Suprapubic skin (tissue), 4 donors: ENCODE results near the gene PGP. TPM values are rescaled to one million over a fixed set of nuclear protein-coding genes. Genes with fewer than 3 reads are reported as not detected.

Experiments
- DNase-seq, 2 donors: peaks; one replicate each; pipeline ENCODE4 v3.0.0-alpha.2; 2019; ENCODE audit warnings: low spot score in 2 of 2
- H3K27ac ChIP-seq: fragments of 200-600 bp; sonication (generic); one replicate; pipeline ENCODE4 v1.5.1; 2019
- H3K27me3 ChIP-seq: fragments of 200-600 bp; sonication (generic); one replicate; pipeline ENCODE4 v1.5.1; 2019
- H3K36me3 ChIP-seq: fragments of 200-600 bp; sonication (generic); one replicate; pipeline ENCODE4 v1.5.1; 2019
- H3K4me1 ChIP-seq: fragments of 200-600 bp; sonication (generic); one replicate; pipeline ENCODE4 v1.5.1; 2019
- H3K4me3 ChIP-seq: fragments of 200-600 bp; sonication (generic); one replicate; pipeline ENCODE4 v1.5.1; 2019; ENCODE audit warnings: mild to moderate bottlenecking
- H3K9me3 ChIP-seq: fragments of 200-600 bp; sonication (generic); one replicate; pipeline ENCODE4 v1.5.1; 2019
- CTCF ChIP-seq, 2 donors: fragments of 200-600 bp in 1 of 2; fragments of 450-650 bp in 1 of 2; sonication (generic) in 1 of 2; IDR thresholded peaks; one replicate each; pipeline ENCODE4 v1.5.1; 2016 to 2019; ENCODE audit warnings: antibody characterized with exemption in 2 of 2, mild to moderate bottlenecking in 1 of 2, moderate library complexity in 1 of 2
- EP300 ChIP-seq: sonication (generic); formaldehyde crosslinking; IDR thresholded peaks from one replicate; pipeline ENCODE4 v1.6.1; 2017; ENCODE audit warnings: antibody characterized with exemption
- POLR2A ChIP-seq, 2 donors: fragments of 450-650 bp; IDR thresholded peaks; one replicate each; pipeline ENCODE4 v1.6.1; 2017; ENCODE audit warnings: antibody characterized with exemption in 2 of 2, mild to moderate bottlenecking in 2 of 2, moderate library complexity in 2 of 2
- POLR2AphosphoS5 ChIP-seq, 3 donors: sonication (generic); formaldehyde crosslinking; IDR thresholded peaks; one replicate each; pipeline ENCODE4 v1.6.1; 2017; ENCODE audit warnings: antibody characterized with exemption in 3 of 3
- WGBS: methylation state at CpG from one replicate; pipeline ENCODE4 v1.1.5; 2018; 5-methylcytosine and 5-hydroxymethylcytosine counted together
- total RNA-seq, 4 donors: library from RNA; depleted of rRNA; stranded (reverse); fragments of >200 nt; gene quantifications; one replicate each; pipeline ENCODE4 v1.1.0, GENCODE V29; 2016

Gene PGP
- total RNA-seq, 4 donors from 2014 or later, result 6.8 to 9.5 (median 7.6) TPM

DNA sequence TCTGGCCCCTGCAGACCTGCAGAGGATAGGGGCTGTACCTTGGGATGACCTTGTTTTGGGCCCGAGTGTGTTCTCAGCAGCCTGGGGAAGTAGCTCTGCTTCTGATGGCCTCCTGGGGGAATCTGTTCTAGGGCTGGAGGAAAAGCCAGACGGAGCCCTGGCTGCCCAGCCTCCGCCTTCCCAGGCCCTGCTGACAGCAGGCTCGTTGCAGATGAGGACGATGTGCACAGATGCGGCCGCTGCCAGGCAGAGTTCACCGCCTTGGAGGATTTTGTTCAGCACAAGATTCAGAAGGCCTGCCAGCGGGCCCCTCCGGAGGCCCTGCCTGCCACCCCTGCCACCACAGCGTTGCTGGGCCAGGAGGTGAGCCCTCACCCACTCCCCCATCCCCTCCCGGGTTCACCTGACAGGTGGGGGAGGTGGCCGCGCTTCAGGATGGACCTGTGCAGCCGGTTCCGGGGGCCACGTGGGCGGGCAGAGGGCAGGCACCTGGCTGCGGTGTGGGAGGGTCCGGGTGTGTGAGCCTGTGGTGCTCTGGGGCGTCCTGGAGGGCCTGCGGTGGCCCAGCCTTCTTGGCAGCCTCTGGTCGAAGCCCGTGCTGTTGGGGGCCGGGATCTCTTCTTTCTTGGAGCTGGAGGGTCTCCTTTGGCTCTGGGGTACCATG lies 13.7 kb upstream of the PGP start:
- Histone ChIP-seq H3K27me3 (no peaks in the 10 kb centered on the region), H3K9me3 (no peaks in the 10 kb centered on the region), H3K4me1 (peaks cover 32% of the 10 kb centered on the region), H3K36me3 (peaks cover 51% of the 10 kb centered on the region), H3K27ac (peak overlapping the region; percentile 37), H3K4me3 (no peak overlapping the region)
- 76% methylated on average over 5 of the region's 25 CpGs for WGBS
- TF ChIP-seq POLR2AphosphoS5 (IDR thresholded peaks at IDR 0.05), result no peak
- TF ChIP-seq POLR2A (IDR thresholded peaks at IDR 0.05), result no peak
- no peak for TF ChIP-seq EP300
- TF ChIP-seq CTCF (IDR thresholded peaks at IDR 0.05), result no peak
- DNase-seq, result no peak

DNA sequence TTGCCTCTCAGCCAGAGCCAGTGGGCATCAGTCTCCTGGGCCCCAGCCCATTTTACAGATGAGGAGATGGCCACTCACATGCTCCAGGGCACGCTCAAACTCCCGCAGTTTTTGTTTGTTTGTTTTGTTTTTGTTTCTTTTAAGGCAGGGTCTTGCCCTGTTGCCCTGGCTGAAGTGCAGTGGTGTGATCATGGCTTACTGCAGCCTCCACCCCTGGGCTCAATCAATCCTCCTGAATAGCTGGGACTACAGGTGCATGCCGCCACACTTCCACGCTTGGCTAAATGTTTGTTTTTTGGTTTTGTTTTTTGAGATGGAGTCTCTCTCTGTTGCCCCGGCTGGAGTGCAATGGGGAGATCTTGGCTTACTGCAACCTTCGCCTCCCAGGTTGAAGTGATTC lies 12.3 kb upstream of the PGP start:
- 88% methylated on average over 6 of the region's 6 CpGs for WGBS
- H3K4me1 ChIP-seq, result peaks cover 36% of the 10 kb centered on the region
- H3K36me3 ChIP-seq, result peaks cover 37% of the 10 kb centered on the region
- no peaks in the 10 kb centered on the region for H3K27me3 ChIP-seq
- no peak overlapping the region for H3K4me3 ChIP-seq
- DNase-seq, result no peak
- H3K27ac ChIP-seq, result no peak overlapping the region
- no peak for TF ChIP-seq POLR2AphosphoS5 (IDR thresholded peaks at IDR 0.05)
- TF ChIP-seq EP300, result no peak
- TF ChIP-seq POLR2A (IDR thresholded peaks at IDR 0.05), result no peak
- TF ChIP-seq CTCF (IDR thresholded peaks at IDR 0.05), result no peak
- H3K9me3 ChIP-seq, result no peaks in the 10 kb centered on the region

GRCh38 chr16:2226245-2226793 lies 11.7 kb upstream of the PGP start:
- Histone ChIP-seq H3K36me3 (peaks cover 32% of the 10 kb centered on the region), H3K27ac (no peak overlapping the region), H3K9me3 (no peaks in the 10 kb centered on the region), H3K4me3 (no peak overlapping the region), H3K4me1 (peaks cover 36% of the 10 kb centered on the region), H3K27me3 (no peaks in the 10 kb centered on the region)
- TF ChIP-seq POLR2AphosphoS5 (IDR thresholded peaks at IDR 0.05) (no peak), CTCF (IDR thresholded peaks at IDR 0.05) (no peak), POLR2A (IDR thresholded peaks at IDR 0.05) (no peak), EP300 (no peak)
- no peak for DNase-seq
- 75% methylated on average over 8 of the region's 9 CpGs for WGBS

- TF ChIP-seq CTCF (IDR thresholded peaks at IDR 0.05) (no peak), POLR2A (IDR thresholded peaks at IDR 0.05) (no peak), POLR2AphosphoS5 (IDR thresholded peaks at IDR 0.05) (no peak)
- Histone ChIP-seq H3K4me3 (peak overlapping the region; percentile 95), H3K36me3 (peaks cover 10% of the 10 kb centered on the region), H3K4me1 (peaks cover 32% of the 10 kb centered on the region), H3K9me3 (no peaks in the 10 kb centered on the region), H3K27ac (peak overlapping the region; percentile 91), H3K27me3 (no peaks in the 10 kb centered on the region)
- DNase-seq, result no peak
- WGBS, result 4% methylated on average over 17 of the region's 22 CpGs
Measured at GRCh38 chr16:2223942-2224486, 9.4 kb upstream of the PGP start.

- peak within 1 kb of the TSS; percentile 95 for H3K4me3 ChIP-seq
- under 1% methylated on average over 30 of the region's 82 CpGs for WGBS
- H3K27ac ChIP-seq, result peak within 1 kb of the TSS; percentile 91
- DNase-seq, result peak; percentile 100
- no peaks in the 10 kb centered on the region for H3K27me3 ChIP-seq
- H3K4me1 ChIP-seq, result peaks cover 31% of the 10 kb centered on the region
- TF ChIP-seq CTCF (IDR thresholded peaks at IDR 0.05), result no peak
- peak; percentile 91 to 99 (median 92) for TF ChIP-seq POLR2AphosphoS5 (IDR thresholded peaks at IDR 0.05)
- peak; percentile 76 to 80 for TF ChIP-seq POLR2A (IDR thresholded peaks at IDR 0.05)
- TF ChIP-seq EP300, result no peak
- H3K9me3 ChIP-seq, result no peaks in the 10 kb centered on the region
- H3K36me3 ChIP-seq, result peaks cover 3% of the 10 kb centered on the region
Measured at GRCh38 chr16:2223221-2223941, 8.7 kb upstream of the PGP start, which contains the start of gene E4F1. TSS of gene E4F1 (plus strand) at chr16:2223591. CDS start at chr16:2223614, 23 bp downstream.
